GM19463 (cell line): ENCODE results near the gene CDHR3.

ENCODE experiments used
- ATAC-seq: cut with Tn5 transposase; IDR thresholded peaks from one replicate; pipeline ENCODE4 v1.9.1; 2021; ENCODE audit warnings: mild to moderate bottlenecking, moderate library complexity; ENCODE audit not compliant: unreplicated experiment

The CDHR3 gene

DNA sequence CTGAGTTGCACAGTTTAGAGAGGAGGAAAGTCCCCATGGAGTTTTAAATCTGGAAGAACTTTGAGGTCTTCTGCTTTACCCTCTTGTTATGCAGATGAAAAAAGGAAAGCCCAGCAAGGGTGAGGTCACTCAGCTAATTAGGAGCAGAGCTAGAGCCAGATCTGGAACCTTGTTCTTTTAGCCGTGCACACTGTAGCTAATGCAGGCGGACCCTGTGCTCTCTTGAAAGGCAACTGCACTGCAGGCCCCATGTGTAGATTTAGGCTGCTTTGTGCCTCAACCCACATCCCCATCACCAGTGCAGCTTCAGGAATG is 85.6 kb downstream of the CDHR3 start:
- ATAC-seq: no peak

DNA sequence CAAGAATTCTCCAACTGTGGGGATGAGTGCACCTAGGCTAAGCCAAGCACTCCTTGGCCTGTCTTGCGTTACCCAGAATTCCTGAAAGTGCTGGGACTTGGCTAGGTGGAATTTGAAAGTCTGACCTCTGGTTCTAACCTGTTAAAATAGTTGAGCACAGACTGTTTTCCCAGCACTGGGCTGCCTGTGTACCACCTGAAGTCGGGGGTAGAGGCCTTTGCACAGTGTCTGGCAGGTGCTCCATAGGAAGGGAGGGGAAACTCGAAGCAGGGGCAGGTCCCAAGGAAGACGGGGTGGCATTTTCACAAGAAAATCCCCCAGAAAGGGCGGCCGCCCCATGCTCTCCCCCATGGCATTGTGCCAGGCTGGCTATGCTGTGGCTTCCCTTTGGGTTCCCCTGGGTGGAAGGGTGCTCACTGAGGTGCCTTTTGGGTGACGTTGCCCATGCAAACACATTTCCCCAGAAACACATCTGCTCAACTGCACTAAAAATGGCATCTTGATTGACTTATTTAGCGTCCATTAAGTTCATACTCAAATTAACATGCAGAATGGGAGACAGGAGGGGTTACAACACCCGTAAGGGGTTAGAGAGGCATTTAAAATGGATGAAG is 86.2 kb downstream of the CDHR3 start:
- no peak for ATAC-seq

DNA sequence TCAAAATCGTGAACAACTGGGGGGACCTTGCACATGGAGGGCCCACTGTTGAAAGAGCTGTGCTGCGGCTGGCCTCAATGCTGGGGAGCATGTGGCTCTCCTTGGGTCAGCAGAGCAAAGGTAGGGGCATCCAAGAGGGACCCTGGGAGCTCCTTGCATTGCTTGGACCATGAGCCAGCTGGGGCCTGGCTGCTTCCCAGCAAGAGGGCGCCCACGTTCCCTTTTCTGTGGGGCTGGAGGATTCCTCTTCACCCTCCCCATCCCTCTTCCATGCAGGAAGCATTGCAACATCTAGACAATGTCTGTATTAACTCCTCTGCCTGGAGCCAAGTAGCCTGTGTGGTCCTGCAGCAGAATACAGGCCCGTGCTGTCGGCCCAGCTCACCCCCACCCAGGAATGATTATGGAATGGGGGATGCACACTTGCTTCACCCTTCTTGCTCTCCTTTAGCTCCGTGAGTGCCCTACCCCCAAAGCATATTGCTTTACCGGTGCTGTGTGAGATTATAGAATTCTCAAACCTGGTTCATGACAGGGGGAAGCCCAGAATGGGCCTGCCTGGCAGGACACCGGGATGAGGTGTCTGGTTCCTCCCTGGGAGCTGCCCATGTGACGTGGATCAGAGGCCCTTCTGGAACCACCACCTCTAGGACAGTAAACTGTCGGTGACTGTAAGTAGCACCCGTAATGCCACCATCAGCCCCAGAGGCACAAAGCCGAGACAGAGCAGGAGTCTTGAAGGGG is 87.1 kb downstream of the CDHR3 start:
- ATAC-seq: no peak

DNA sequence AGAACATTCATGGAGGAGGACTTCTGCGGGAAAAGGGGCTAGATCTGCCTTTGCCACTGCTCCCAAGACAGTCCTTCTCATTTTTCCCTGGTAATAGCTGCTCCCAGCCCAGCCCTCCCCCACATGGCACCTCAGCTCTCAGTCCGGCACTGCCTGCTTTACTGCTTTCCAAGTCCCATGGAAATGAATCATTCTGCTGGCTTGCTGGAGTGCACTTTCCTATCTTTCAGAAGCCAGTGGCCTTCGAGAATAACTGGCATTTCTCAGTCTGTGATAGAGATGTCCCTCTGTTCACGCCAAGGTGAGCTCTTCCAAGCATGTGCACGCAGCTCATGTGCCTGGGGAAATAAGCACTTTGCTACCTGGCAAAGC is 87.7 kb downstream of the CDHR3 start:
- ATAC-seq: no peak

DNA sequence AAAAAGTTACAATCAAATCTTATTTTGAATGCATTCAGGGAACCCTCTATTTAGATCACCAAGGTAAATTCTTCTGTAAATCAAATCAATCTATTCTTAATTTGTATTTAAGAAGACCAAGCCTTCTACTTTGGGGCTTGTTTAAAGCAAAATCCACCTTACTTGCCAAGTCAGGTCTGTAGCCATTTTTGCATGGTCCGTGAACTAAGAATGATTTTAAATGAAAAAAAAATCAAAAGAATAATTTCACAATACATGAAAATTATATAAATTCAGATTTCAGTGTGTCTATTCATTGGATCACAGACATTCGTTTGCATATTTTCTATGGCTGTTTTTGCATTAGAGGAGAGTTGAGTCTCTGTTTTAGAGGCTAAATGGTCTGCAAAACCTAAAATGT is 89.6 kb downstream of the CDHR3 start:
- ATAC-seq: no peak

DNA sequence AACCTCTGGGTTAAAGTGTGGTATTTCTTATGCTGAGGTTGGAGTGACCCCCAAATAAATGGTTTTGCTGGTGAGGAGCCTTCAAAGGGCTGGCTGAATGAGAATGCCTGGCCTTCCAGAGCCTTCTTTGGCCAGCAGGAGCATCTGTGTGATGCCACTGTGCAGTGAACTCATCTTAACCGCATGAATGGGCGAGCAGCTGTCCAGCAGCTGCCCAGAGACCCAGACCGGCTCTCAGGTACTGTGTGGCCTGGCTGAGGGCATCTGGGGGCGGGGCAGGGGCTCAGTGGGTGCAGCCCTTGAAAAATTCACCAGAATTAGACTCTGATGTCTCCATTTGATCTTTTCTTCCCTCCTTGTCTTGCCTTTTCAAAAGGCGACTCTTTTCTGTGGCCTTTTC is 90.0 kb downstream of the CDHR3 start:
- no peak for ATAC-seq

DNA sequence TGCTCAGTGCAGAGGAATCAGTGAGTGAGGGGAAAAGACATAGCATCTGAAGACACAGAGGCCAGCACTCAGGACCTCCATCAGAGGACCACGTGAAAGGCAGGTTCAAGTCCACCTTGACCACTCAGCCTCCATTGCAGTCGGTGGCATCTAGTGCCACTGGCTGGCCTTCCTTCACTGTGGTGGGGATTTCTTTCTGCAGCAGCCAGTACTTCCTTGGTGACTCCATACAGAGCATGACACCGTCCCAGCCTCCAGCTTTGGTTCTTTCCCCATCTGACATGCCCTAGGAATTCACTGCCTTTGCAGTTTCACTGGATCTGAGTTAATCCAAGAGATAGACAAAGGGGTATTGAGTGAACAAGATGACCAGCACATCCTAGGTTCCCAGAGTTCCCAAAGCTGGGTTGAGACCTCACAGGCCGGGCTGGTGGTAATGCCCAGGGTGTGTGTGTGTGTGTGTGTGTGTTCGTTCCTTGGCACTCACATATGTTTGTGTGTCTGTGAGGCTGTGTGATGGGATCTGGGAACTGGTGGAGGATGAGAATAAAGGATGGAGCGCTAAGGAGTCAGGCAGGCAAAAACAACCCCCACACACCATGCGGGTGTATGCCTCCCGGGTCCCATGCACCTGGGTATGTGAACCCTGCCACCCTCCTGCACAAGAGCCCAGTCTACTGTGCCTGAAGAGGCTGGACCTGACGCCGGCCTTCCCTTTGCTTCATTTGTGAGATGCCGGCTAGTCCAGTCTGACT is 91.3 kb downstream of the CDHR3 start:
- no peak for ATAC-seq

DNA sequence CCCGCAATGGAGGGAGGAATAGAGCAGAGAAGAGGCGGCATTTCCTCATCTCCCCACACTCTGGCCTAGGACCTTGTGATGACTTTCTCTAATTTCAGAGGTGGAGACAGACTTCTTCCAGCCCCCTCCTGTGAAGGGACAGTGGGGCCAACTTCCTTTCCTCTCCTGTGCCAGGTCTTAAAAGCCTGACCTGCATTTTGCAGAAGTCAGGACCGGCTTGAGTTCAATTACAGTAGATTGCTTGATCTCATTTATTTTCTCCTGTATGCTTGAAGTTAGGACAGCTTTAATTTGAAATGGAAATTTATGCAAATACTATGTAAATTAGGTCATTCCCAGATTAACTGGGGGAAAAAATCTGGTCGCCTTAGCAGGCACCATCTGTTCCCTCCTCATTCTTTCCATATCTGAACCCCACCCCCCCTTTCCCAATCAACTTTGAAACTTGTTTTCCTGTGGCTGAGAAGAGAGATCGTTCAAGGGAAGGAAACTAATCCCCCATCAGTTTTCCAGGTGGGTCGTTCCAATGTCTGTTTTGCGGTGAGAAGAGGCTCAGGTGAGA is 92.0 kb downstream of the CDHR3 start:
- ATAC-seq: no peak

DNA sequence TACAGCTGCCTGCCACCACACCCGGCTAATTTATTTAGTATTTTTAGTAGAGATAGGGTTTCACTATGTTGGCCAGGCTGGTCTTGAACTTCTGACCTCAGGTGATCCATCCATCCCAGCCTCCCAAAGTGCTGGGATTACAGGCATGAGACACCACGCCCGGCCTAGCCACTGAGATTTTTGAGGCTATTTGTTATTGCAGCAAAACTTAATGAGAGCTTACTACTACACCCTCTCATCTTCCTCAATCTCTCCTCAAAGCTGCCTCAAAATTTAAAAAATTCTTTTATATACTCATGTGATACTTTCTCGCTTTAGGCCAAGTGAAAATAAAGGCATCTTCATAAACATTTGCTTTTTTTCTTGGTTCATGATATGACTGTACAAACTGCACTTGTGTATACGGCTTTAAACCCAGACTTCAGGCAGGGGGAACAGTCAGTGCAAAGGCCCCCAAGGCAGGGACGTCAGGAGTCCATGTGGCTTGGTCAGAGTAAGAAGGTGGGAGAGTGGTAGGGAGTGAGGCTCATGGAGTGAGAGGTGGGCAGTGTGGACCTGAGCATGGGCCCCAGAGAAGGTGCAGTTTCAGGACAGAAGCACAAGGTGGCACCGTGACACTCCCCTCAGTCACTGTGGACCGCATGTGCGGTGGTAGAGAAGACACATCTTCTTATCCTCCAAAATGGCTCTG is 93.6 kb downstream of the CDHR3 start:
- ATAC-seq: peak; percentile 33

DNA sequence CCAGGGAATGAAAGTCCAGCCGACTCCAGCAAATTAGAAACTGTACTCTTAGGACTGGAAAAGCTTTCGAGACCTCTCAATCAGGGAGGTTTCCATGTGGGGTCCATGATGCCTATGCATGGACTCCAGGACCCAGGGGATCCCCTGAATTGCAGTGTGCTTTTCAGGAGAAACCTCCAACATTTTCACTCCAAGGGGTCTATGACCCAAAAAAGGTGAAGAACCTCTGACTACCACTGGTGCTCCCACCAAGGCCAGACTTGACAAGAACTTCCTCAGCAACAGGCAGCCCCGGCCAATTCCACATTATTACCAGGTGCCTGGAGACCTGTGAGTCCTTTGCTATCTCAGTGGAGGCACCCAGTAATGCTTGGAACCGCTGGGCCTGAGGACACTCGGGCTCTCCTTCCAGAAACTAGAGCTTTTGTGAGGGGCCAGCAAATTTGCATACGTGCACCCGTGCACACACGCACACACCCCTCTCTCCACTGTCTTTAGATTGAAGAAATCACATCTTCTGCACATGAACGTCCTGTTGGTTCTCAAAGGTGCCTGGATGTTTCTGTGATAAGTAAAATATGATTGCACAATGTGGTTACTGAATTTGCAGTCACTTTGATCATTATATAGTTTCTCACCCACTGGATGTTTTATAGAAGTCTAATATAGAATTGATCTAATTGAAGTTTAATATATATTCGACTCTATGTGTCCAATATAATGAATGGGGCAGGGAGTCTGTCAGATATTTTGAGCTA is 94.3 kb downstream of the CDHR3 start:
- no peak for ATAC-seq

DNA sequence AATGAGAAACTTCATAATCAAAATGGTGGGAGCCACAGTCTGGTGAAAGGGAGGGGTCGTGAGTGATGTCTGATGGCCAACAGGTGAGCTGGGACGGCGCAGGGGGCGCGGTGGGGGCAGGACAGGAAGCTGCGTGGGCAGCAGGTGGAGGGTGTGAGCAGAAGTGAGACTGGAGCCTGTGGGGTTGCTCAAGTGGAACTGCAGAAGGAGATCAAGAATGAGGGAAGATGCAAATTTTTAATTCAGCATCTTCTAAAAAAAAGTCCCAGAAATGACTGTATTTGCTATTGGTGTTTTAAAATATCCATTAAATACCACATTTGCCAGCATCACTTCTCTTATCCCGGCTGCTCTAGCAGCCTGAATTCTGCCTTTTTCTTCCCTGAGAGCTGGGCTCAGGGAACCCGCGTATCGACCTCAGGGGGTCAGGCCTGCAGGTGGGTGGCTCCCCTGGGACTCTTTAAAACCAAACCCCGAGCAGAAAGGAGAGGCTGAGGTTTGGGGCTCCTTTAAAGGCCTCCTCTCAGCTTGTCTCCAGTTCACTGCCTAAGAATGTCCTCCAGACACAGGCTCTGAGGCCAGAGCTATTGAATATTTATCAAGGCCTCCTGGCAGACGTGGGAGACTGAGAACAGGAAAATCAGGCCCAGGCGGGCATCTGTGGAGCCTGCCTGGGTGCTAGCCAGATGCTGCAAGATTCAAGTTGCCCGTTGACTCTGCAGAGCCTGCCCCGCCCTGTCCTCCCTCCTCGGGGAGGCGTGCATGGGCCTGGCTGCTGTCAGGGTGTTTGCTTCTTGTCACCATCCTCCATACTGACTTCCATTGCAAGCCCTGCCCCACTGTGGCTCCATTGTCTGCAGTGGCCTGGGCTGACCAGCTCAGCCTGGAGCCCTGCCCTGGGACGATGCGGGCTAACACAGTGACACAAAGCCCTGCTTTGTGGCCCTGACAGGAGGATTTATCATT is 95.2 kb downstream of the CDHR3 start:
- peak; percentile 58 for ATAC-seq

DNA sequence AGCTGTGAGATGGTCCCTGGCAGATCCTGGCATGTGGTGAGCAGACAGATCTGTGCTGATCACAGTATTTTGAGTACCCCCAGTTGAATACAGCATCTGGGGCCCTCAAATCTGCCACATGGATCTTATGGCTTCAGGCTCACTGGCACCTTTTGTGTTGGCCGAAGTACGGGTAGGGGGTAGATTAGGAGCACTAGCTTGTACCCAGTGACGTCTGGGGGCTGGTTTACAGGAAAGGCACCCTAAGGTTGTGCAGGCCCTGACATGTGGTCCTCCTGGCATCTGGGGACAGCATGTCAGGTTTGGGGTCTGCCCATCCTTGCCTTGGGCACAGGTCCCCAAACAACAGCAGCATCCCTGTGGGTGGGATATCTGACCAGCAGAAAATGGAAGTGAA is 95.9 kb downstream of the CDHR3 start:
- ATAC-seq: no peak

DNA sequence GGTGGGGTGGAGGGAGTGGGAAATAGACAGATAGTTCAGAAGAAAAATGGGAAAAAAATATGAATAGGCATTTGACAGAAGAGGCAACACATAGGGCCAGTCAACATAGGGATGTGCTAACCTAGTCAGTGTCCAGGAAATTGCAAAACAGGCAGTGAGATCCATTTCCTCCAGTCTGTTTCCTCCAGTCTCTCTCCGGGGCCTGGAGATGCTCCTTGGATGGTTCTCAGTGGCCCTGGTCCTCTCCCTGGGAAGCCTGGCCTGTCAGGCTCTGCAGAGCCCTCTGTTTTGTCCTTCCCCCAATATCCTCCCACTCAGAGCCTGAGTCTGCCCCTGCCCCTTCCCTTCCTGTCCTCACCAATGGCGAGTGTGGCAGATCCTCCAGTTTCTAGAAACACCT is 96.5 kb downstream of the CDHR3 start:
- ATAC-seq: no peak

DNA sequence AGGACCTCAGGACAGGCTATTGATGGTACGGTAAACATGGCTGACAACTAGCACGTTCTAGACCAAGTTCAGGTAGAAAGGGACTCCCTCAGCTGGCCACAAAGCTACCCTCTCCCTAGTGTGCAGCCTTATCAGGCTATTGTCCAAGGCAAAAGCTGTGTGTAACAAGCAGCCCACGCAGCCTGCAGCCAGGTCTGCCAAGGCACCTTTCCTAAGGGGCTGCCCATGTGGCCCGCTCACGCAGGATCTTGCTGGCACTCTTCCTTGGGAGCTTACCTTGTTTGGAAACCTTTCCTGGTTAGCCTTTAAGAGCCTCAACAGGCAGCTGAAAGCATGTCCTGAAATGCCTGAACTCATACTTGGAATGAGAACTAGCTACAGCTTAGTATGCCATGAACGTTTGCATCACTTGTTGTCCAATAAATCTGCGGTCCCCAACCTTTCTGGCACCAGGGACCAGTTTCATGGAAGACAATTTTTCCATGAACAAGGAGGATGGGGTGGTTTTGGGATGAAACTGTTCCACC is 97.4 kb downstream of the CDHR3 start:
- ATAC-seq: no peak

DNA sequence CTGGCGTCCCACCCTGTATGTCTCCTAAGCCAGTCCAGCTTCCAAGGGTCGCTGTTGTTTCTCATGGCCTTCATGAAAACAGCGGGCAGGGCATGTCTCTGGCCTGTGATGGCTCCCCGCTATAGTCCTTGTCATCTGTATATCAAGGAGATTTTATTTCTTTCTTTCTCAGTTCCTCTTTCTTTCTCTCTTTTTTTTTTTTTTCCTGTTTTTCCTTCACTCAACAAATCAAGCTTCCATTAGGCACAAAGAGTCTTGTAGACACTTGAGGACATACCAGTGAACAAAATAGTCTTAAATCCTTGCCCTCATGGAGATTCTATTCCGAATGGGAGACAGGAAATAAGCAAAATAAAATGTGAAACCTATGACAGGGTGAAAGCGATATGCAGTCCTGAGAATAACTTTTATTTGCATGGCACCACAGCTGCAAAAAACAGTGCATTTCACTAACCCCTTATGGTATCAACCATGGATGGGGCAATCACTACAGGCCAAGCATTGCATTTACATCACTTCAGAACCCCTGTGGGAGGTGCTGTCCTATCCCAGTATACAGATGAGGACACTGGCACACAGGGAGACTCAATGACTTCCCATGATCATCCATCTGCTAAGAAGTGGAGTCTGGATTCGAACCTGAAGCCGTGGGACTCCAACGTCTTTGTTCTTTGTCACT is 98.4 kb downstream of the CDHR3 start:
- ATAC-seq: no peak

DNA sequence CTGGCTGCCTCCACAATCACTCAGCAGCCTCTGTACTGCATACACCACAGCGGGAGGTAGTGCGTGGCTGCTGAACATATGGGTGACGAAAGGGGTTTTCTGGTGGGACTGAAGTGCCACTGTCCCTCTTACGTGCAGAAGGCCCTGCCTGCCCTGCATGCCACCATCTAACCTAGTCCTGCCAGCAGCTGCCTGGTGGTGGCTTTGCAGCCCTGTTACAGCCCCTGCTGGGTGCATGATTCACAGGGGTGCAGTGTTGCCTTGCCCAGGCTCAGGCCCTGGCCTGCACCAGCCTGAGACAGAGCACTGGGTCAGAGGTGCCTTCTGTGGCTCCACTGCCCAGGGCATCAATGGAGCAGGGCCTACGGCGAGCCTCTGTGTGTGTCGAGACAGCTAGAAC is 98.9 kb downstream of the CDHR3 start:
- no peak for ATAC-seq

DNA sequence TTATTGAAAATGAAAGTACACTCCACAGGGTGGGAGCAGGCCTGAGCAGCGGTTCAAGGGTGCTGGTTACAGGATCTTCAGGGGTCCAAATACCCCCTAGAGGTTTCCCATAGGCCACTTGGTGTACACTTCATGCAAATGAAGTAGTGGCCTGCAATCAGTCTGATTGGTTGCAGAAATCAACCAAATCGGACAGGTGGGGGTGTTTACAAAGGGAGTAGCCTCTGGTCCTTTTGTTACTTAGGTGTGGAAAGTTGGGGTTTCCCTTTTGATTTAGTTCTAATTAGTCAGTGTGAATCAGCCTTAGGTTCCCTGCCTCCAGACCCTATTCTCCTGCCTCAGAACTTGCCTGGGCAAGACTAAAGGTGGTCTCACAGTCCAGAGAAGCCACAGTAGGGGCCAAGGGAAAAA is 99.5 kb downstream of the CDHR3 start:
- no peak for ATAC-seq

DNA sequence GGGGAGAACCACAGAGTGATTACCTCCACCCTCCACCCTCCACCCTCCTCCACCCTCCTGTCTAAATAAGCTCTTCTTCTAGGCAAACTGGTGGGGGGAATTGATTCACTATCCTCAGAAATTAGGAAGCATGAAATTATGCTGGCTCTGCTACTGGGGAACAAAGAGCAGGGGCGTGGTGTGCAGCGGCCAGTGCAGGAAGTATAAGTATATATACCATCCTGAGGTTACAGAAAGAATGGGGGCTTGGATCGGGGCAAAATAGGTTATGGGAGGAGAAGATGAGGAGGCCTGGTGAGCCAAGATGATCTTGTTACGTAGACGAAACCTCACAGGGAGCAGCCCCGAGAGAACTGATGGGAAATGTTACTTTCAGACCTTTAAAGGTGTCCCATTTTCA is 100.0 kb downstream of the CDHR3 start:
- no peak for ATAC-seq

DNA sequence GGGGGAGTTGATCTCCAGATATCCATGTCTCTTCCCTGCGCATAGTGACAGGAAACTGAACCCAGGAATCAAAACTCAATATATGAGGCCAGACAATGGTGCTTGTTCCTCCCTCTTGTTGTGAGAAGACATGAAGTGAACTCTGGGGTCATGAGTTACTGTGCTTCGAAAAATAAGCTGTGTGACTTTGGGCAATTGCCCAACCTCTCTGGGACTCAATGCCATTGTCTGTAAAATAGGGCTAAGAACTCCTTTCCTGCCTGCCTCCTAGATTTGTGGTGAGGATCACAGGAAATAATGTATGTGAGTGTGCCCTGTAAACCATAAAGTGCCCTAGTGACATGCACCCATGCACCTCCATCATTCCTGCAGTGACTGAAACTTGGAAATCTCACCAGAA is 100.6 kb downstream of the CDHR3 start:
- ATAC-seq: no peak
